HCT116 (cell line): ENCODE data around the gene FABP1. TPM values are rescaled to one million over a fixed set of nuclear protein-coding genes. Genes with fewer than 3 reads are reported as not detected.

Source experiments
- ATAC-seq: fragments of 200-7000 bp; cut with Tn5 transposase; 2 replicates; pipeline ENCODE4 v1.9.1; 2020; ENCODE audit warnings: mild to moderate bottlenecking, moderate library complexity
- BruUV-seq: library from RNA; stranded (reverse); fragments of 400-500 nt; replicated peaks from 2 replicates; lab custom pipeline; 2021; lab: Mats Ljungman, UMichigan
- CTCF ChIA-PET: fragments of 300-600 bp; sonication (Branson Sonifier 250); formaldehyde crosslinking; loops from one replicate; lab custom pipeline; 2021; ENCODE audit warnings: antibody characterized with exemption; lab: Charles Lee
- POLR2A ChIA-PET: fragments of 300-600, 350-600 bp; sonication (Branson Sonifier 250); formaldehyde crosslinking; loops from one replicate; lab custom pipeline; 2021; ENCODE audit warnings: antibody characterized with exemption; lab: Charles Lee
- RAD21 ChIA-PET, 2 experiments: fragments of 300-600 bp; sonication (Branson Sonifier 250); formaldehyde crosslinking; loops; one replicate each; lab custom pipeline; 2023; ENCODE audit warnings: low total read pairs in 2 of 2; ENCODE audit not compliant: uncharacterized antibody in 2 of 2, unreplicated experiment in 2 of 2, low non-redundant PET in 1 of 2; lab: Charles Lee
- DNase-seq: peaks from one replicate; pipeline ENCODE4 v3.0.0-alpha.2; 2010; ENCODE audit warnings: low read depth, low spot score
- H2AFZ ChIP-seq: fragments of 200-600 bp; shearing (Covaris generic), sonication (generic); 2 replicates; pipeline ENCODE4 v1.6.1; 2017; ENCODE audit warnings: low read depth, mixed run types, mixed read lengths, antibody characterized with exemption, low read length; ENCODE audit not compliant: poor library complexity, severe bottlenecking
- H3K27ac ChIP-seq: 2 replicates; pipeline ENCODE4 v1.5.1; 2012; ENCODE audit warnings: low read depth, low read length
- H3K27me3 ChIP-seq: fragments of 200-600 bp; sonication (generic); 2 replicates; pipeline ENCODE4 v1.6.1; 2016; ENCODE audit warnings: mixed run types, low read length, mixed read lengths; ENCODE audit not compliant: insufficient read depth
- H3K36me3 ChIP-seq, 2 experiments: fragments of 200-500 bp in 1 of 2; fragments of 200-600 bp in 1 of 2; sonication (Bioruptor generic) in 1 of 2; sonication (generic) in 1 of 2; 2 replicates each; pipeline versions ENCODE4 v1.5.1 to v1.6.1; 2014 to 2016; ENCODE audit warnings: low read length in 2 of 2, inconsistent platforms in 1 of 2, mixed read lengths in 1 of 2, mixed run types in 1 of 2; ENCODE audit not compliant: insufficient read depth in 2 of 2, control insufficient read depth in 1 of 2
- H3K4me1 ChIP-seq, 2 experiments: fragments of 200-600 bp in 1 of 2; sonication (generic) in 1 of 2; 2 replicates each; pipeline versions ENCODE4 v1.5.1 to v1.6.1; 2012 to 2017; ENCODE audit warnings: low read length in 2 of 2, inconsistent platforms in 1 of 2, mild to moderate bottlenecking in 1 of 2, mixed read lengths in 1 of 2, mixed run types in 1 of 2, moderate library complexity in 1 of 2; ENCODE audit not compliant: insufficient read depth in 2 of 2, control insufficient read depth in 1 of 2
- H3K4me2 ChIP-seq: fragments of 200-600 bp; sonication (generic); 2 replicates; pipeline ENCODE4 v1.6.1; 2017; ENCODE audit warnings: mixed run types, low read length, mixed read lengths
- H3K4me3 ChIP-seq, 2 experiments: fragments of 200-600 bp in 1 of 2; sonication (generic) in 1 of 2; replicated peaks in 1 of 2; 2 replicates each; pipeline ENCODE4 v1.5.1; 2011 to 2016; ENCODE audit warnings: low read length in 2 of 2, control low read depth in 1 of 2, low read depth in 1 of 2, mild to moderate bottlenecking in 1 of 2, mixed read lengths in 1 of 2, mixed run types in 1 of 2
- H3K79me2 ChIP-seq: fragments of 200-600 bp; sonication (generic); 2 replicates; pipeline ENCODE4 v1.6.1; 2017; ENCODE audit warnings: mild to moderate bottlenecking, mixed run types, low read length, moderate library complexity, mixed read lengths; ENCODE audit not compliant: insufficient read depth
- H3K9ac ChIP-seq: fragments of 200-600 bp; sonication (generic); 2 replicates; pipeline ENCODE4 v1.6.1; 2016; ENCODE audit warnings: low read length, mixed read lengths
- H3K9me2 ChIP-seq: fragments of 200-600 bp; sonication (generic), shearing (Covaris generic); 2 replicates; pipeline ENCODE4 v1.6.1; 2017; ENCODE audit warnings: mixed run types, mild to moderate bottlenecking, moderate library complexity; ENCODE audit not compliant: insufficient read depth
- H3K9me3 ChIP-seq, 2 experiments: fragments of 200-500 bp in 1 of 2; fragments of 200-600 bp in 1 of 2; sonication (Bioruptor generic) in 1 of 2; sonication (generic) in 1 of 2; 2 replicates each; pipeline ENCODE4 v1.6.1; 2014 to 2017; ENCODE audit warnings: low read length in 2 of 2, mixed read lengths in 2 of 2, inconsistent platforms in 1 of 2, low read depth in 1 of 2, mild to moderate bottlenecking in 1 of 2, mixed run types in 1 of 2, moderate library complexity in 1 of 2; ENCODE audit not compliant: control insufficient read depth in 1 of 2, insufficient read depth in 1 of 2
- H4K20me1 ChIP-seq: fragments of 200-600 bp; sonication (generic), shearing (Covaris generic); 2 replicates; pipeline ENCODE4 v1.6.1; 2017; ENCODE audit warnings: mixed run types, mild to moderate bottlenecking, moderate library complexity; ENCODE audit not compliant: insufficient read depth
- CBX3 ChIP-seq: IDR thresholded peaks from 2 replicates; pipeline ENCODE4 v1.6.1; 2012; ENCODE audit warnings: low read depth
- CEBPB ChIP-seq: IDR thresholded peaks from 2 replicates; pipeline ENCODE4 v1.6.1; 2012; ENCODE audit warnings: low read depth
- EGR1 ChIP-seq: IDR thresholded peaks from 2 replicates; pipeline ENCODE4 v1.6.1; 2012; ENCODE audit warnings: low read depth
- EZH2 ChIP-seq: fragments of 200-600 bp; sonication (generic); IDR thresholded peaks from 2 replicates; pipeline ENCODE4 v1.6.1; 2017; ENCODE audit warnings: antibody characterized with exemption, mixed run types
- EZH2phosphoT487 ChIP-seq: fragments of 200-600 bp; IDR thresholded peaks from 2 replicates; pipeline ENCODE4 v1.6.1; 2018; ENCODE audit warnings: antibody characterized with exemption, borderline replicate concordance
- FOSL1 ChIP-seq: IDR thresholded peaks from 2 replicates; pipeline ENCODE4 v1.6.1; 2012; ENCODE audit warnings: low read depth
- JUND ChIP-seq: IDR thresholded peaks from 2 replicates; pipeline ENCODE4 v1.6.1; 2012
- MAX ChIP-seq: IDR thresholded peaks from 2 replicates; pipeline ENCODE4 v1.6.1; 2012
- POLR2A ChIP-seq: IDR thresholded peaks from 2 replicates; pipeline ENCODE4 v1.7.0; 2011; ENCODE audit warnings: borderline replicate concordance; ENCODE audit not compliant: insufficient read depth, insufficient read length; ENCODE audit errors: extremely low read depth
- RAD21 ChIP-seq: IDR thresholded peaks from 2 replicates; pipeline ENCODE4 v1.6.1; 2012; ENCODE audit warnings: low read depth, mild to moderate bottlenecking
- SIN3A ChIP-seq: IDR thresholded peaks from 2 replicates; pipeline ENCODE4 v1.6.1; 2012; ENCODE audit warnings: low read depth
- SP1 ChIP-seq: IDR thresholded peaks from 2 replicates; pipeline ENCODE4 v1.6.1; 2012; ENCODE audit warnings: low read depth
- TCF7L2 ChIP-seq: IDR thresholded peaks from 2 replicates; pipeline ENCODE4 v1.7.0; 2011; ENCODE audit warnings: borderline replicate concordance, inconsistent platforms; ENCODE audit not compliant: insufficient read depth, insufficient read length; ENCODE audit errors: extremely low read depth
- YY1 ChIP-seq: IDR thresholded peaks from 2 replicates; pipeline ENCODE4 v1.6.1; 2011; ENCODE audit warnings: low read length, low read depth, moderate library complexity, mild to moderate bottlenecking; ENCODE audit not compliant: insufficient replicate concordance; ENCODE audit errors: extremely low read depth
- ZBTB33 ChIP-seq: IDR thresholded peaks from 2 replicates; pipeline ENCODE4 v1.6.1; 2011; ENCODE audit warnings: mild to moderate bottlenecking, low read length, moderate library complexity; ENCODE audit not compliant: insufficient replicate concordance; ENCODE audit errors: extremely low read depth
- ZFX ChIP-seq: fragments of 450-650 bp; IDR thresholded peaks from 2 replicates; pipeline ENCODE4 v1.6.1; 2017
- ZNF274 ChIP-seq: fragments of 200-500 bp; sonication (Bioruptor generic); IDR thresholded peaks from 2 replicates; pipeline ENCODE4 v1.6.1; 2014; ENCODE audit warnings: mild to moderate bottlenecking, low read depth, low read length, inconsistent platforms
- intact Hi-C: fragments of 100-400 bp; cut with micrococcal nuclease; formaldehyde crosslinking; loops from 2 replicates; pipeline ENCODE4 v1.10.0; 2022
- total RNA-seq: library from RNA; stranded (reverse); gene quantifications from one replicate; pipeline ENCODE4 v1.2.1, GENCODE V29; 2021; ENCODE audit not compliant: unreplicated experiment
- TF ChIP-seq, protein P1 (sequence below), 3 experiments: fragments of 200-600 bp in 1 of 3; sonication (generic) in 1 of 3; IDR thresholded peaks in 2 of 3; conservative IDR thresholded peaks in 1 of 3; 2 replicates each; pipeline ENCODE4 v1.5.1; 2012 to 2017; ENCODE audit warnings: low read depth in 2 of 3, low read length in 2 of 3, antibody characterized with exemption in 1 of 3, borderline replicate concordance in 1 of 3, control low read depth in 1 of 3, mild to moderate bottlenecking in 1 of 3, mixed read lengths in 1 of 3, mixed run types in 1 of 3, moderate library complexity in 1 of 3; ENCODE audit not compliant: insufficient read depth in 1 of 3
- TF ChIP-seq, protein P2 (sequence below): IDR thresholded peaks from 2 replicates; pipeline ENCODE4 v1.6.1; 2012

The FABP1 gene
- total RNA-seq, 1 experiment from 2014 or later: 0.61 TPM

GRCh38 chr2:88177556-88177955 is 49.7 kb upstream of the FABP1 start (continued):
- TF ChIP-seq, protein P1, sequence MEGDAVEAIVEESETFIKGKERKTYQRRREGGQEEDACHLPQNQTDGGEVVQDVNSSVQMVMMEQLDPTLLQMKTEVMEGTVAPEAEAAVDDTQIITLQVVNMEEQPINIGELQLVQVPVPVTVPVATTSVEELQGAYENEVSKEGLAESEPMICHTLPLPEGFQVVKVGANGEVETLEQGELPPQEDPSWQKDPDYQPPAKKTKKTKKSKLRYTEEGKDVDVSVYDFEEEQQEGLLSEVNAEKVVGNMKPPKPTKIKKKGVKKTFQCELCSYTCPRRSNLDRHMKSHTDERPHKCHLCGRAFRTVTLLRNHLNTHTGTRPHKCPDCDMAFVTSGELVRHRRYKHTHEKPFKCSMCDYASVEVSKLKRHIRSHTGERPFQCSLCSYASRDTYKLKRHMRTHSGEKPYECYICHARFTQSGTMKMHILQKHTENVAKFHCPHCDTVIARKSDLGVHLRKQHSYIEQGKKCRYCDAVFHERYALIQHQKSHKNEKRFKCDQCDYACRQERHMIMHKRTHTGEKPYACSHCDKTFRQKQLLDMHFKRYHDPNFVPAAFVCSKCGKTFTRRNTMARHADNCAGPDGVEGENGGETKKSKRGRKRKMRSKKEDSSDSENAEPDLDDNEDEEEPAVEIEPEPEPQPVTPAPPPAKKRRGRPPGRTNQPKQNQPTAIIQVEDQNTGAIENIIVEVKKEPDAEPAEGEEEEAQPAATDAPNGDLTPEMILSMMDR (IDR thresholded peaks at IDR 0.05 in 2 of 3, conservative IDR thresholded peaks at IDR 0.05 in 1 of 3; ENCODE audit: borderline replicate concordance in 1 of 3, insufficient read depth in 1 of 3, low read depth in 2 of 3, low read length in 2 of 3): no peak
- no peak for TF ChIP-seq EZH2phosphoT487
- TF ChIP-seq CEBPB: no peak
- no peak for TF ChIP-seq CBX3
- TF ChIP-seq SP1: no peak
- TF ChIP-seq SIN3A: no peak
- no peak for TF ChIP-seq EZH2
- no peak for TF ChIP-seq ZNF274
- TF ChIP-seq JUND: no peak
- TF ChIP-seq, all 23 proteins: peak for 0

DNA sequence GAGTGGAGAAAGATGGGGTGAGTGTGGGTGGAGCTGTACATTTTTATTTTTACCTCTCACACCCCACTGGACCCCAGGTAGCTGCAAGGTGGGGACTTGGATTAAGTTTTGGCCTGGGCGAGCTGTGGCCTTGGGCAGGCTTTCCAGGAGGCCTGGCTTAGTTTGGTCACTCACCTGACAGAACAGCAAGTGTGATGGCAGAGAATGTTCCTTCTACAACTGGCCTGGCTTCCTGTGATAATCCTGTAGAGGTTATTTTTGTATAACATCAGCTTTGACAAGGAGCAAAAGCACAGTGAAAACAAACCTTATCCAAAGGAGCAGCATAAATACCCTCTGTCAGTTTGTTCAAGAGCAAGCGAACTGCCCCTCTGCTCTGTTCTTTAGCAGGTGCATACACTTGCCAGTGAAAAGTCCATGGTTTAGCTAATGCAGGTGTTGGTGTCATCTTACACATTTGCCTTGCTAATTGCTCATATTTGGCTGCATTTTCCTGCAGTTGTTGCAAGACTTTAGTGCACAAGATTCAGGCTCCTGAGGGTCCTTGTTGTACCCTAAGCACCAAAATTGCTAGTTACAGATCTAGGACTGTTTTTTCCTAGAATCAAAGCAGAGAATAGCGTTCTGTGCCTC is 48.6 kb upstream of the FABP1 start:
- H3K4me2 ChIP-seq: no peak overlapping the region
- no peak overlapping the region for H2AFZ ChIP-seq
- DNase-seq: no peak
- POLR2A ChIA-PET: no interaction called here
- RAD21 ChIA-PET: no interaction called here
- intact Hi-C loops: no loop called here
- H3K27me3 ChIP-seq: 0 out of 2 replicates have a peak, but pooled peaks cover under 1% of the 10 kb centered on the region
- no peaks in the 10 kb centered on the region for H3K79me2 ChIP-seq
- H4K20me1 ChIP-seq: no peaks in the 10 kb centered on the region
- H3K36me3 ChIP-seq: no peaks in the 10 kb centered on the region
- H3K9me2 ChIP-seq: no peaks in the 10 kb centered on the region
- H3K9me3 ChIP-seq: no peaks in the 10 kb centered on the region
- no peak for ATAC-seq
- CTCF ChIA-PET: interaction anchor here (1.9 kb wide), 1 partner anchor 116 kb away, joined by 7 read pairs; no protein-coding TSS in a partner anchor
- H3K9ac ChIP-seq: no peak overlapping the region
- no TSS peak for BruUV-seq
- H3K4me1 ChIP-seq: no peaks in the 10 kb centered on the region
- TF ChIP-seq TCF7L2 (no peak), EZH2 (no peak), YY1 (no peak), EGR1 (no peak), POLR2A (no peak), ZFX (no peak), CEBPB (no peak), RAD21 (no peak), CBX3 (no peak), SIN3A (no peak), FOSL1 (no peak), MAX (no peak), ZBTB33 (no peak)
- TF ChIP-seq, protein P1 (IDR thresholded peaks at IDR 0.05 in 2 of 3, conservative IDR thresholded peaks at IDR 0.05 in 1 of 3; ENCODE audit: borderline replicate concordance in 1 of 3, insufficient read depth in 1 of 3, low read depth in 2 of 3, low read length in 2 of 3): no peak
- TF ChIP-seq, protein P2, sequence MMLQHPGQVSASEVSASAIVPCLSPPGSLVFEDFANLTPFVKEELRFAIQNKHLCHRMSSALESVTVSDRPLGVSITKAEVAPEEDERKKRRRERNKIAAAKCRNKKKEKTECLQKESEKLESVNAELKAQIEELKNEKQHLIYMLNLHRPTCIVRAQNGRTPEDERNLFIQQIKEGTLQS: no peak
- TF ChIP-seq, all 23 proteins: peak for 0
- H3K4me3 ChIP-seq: no peak overlapping the region
- H3K27ac ChIP-seq: no peak overlapping the region
